Endometrial microvascular endothelial cells (primary cell): ENCODE results near the gene MB. TPM values are rescaled to one million over a fixed set of nuclear protein-coding genes. Genes with fewer than 3 reads are reported as not detected.

Experiments used
- in situ Hi-C: cut with HindIII; loops from 2 replicates; pipeline ENCODE4 v1.10.0; 2017; ENCODE audit warnings: low sequenced_read_pairs, low pct_unique_long_range_greater_than_20kb; ENCODE audit errors: inconsistent ontology term
- total RNA-seq: library from RNA; depleted of rRNA; stranded (reverse); fragments of >200 nt; gene quantifications from one replicate; pipeline ENCODE4 v1.2.3, GENCODE V29; 2015; ENCODE audit errors: inconsistent ontology term

MB gene
- total RNA-seq, 1 donor from 2014 or later = not detected

DNA sequence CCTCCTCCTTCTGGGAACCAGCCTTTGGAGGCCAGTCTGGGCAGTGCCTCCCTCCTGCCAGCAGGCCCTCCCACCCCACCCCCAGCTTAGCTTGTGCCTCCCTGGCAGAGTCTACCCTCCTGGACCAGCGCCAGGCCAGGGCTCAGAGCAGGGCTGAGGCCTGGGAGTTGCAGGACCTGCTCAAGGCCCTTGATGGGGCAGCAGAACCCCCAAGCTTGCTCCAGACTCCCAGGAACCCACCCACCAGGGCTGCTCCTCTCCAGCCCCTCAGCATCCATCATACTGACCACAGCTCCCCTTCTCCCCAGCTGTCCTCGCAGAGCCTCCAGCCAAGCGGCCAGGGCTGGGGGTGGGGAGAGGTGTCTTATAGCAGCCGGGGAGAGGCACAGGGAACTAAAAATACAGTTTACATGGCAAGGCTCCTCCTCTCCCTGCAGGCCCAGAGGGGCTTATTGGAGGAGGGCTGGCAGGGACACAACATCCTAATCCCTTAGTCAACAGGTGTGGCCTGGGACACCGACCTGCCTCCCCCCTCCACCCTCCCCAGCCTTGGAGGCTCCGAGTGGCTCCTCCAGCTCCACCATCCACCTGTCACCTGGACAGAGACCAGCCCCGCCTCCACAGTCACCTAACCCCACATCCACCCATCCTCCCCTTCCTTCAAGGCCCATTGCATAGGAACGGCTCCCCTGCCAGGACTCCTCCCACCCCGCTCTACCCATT, 5.2 kb upstream of the MB start:
- in situ Hi-C loops = no loop called here

DNA sequence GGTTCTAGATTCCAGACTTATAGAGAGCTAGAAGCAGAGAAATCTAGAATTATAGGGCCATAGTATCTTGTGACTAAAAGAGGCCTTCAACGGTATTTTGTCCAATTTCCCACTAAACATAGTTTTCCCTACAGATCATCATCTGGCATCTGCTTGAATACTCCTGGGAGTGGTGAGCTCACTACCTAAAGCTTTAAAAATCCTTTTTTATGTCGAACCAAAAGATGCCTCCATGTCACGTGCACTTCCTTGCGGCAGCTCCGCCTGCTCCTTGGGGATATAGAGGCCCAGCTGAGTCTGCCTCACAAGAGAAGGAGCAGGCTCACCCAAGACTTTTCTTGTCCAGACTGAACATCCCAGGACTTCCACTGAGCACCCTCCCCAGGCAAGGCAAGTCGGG, 4.3 kb upstream of the MB start:
- in situ Hi-C loops = no loop called here

DNA sequence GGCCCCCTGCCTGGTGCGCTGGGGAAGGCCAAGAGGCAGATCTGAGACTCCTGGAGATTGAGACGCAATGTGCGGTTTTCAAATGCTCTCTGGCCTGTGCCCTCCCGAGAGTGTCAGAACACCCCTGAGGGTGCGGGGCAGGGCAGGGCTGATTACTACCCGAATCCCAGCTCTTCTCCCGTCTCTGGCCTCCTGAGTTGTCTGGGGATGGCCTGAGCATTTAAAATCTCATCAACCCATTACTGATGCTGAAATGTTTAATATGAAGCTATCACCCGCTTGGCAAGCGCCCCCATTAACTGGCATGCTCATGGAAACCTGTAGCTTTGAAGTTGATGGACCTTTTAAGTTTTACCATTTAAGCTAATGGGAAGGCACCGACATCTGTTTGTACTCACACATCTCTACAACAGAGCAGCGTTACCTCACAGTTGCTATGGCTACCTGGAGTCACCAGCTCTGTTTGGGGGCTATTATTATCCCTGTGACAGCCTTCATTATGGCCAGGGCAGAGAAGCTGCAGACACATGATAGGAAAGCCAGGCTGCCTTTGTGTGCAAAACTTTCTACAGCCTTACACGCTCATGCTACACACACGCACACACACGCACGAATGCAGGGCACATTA, 3.6 kb upstream of the MB start:
- in situ Hi-C loops = no loop called here

DNA sequence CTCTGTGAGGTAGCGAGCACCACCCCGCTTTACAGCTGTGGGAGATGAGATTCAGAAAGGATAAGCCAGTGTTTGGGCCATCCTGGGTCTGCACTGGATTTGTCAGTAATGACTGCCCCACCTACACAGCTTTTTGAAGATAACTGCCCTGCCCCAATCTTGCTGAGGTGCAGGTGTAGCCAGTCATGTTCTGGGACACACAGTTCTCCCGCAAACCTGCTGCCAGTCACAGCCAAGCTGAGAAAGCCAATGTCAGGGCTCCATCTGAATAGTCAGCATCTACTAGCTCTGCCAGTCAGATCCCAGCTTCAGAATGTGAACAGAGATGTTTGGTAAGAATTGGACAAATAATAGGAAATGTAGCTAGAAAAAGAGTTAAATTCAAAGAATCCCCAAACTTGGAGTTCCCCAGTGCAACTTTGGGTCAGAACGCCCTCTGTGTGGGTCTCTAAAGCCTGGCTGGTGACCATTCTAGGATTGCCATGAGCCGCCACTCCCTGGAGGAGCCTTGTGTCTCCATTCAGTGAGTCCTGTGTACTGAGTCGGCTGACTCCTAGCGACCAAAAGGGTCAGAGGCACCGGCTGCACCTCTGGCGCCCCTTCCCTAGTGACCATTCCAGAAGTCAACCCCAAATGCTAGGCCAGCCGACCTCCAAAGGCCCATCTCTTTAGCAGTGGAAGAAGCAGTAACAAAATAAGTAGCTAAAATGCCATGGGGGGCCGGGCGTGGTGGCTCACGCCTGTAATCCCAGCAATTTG, 2.4 kb upstream of the MB start:
- in situ Hi-C loops = no loop called here

DNA sequence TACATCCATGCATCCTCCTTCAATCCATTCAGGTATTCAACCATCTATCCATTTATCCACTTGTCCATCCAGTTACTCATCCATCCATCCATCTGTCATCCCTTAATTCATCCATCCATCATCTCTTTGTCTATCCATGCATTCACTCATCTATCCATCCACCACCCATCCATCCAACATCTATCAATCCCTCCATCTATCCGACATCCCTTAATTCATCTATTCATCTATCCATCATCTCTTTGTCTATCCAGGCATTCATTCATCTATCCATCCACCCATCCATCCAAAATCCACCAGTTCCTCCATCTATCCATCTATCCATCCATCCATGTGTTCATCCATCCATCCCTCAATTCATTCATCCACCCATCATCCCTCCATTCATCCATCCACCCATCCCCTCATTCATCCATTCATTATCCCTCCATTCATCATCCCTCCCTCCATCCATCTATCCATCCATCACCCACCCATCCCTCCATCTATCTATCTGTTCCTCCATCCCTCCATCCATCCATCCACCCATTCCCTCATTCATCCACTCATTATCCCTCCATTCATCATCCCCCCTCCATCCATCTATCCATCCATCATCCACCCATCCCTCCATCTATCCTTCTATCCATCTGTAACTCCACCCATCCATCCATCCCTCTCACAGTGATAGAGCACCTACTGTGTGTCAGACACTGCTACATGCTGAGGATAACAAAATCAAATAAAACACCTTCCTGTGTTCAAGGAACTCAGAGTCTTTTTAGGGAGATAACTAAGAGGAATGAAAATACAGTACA, 1.5 kb upstream of the MB start:
- in situ Hi-C loops = no loop called here

DNA sequence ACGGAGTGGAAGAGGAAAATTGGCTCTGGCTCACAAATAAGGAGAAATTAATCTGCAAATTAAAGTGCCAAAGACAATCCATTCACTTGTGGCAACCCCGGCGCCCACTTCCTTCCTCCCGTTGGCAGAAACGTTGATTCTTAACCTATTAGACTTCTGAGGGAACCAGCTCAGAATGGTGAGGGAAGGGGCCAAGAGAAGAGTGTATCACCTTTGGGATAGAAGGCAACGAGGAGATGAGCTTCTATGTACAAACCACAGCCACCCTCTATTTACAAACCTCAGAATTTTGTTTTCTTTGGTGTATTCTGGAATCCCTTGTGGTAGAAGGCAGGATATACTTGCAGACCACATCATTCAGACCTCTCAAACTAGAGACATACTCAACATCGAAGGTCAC, 1.1 kb downstream of the MB start:
- in situ Hi-C loops = no loop called here

DNA sequence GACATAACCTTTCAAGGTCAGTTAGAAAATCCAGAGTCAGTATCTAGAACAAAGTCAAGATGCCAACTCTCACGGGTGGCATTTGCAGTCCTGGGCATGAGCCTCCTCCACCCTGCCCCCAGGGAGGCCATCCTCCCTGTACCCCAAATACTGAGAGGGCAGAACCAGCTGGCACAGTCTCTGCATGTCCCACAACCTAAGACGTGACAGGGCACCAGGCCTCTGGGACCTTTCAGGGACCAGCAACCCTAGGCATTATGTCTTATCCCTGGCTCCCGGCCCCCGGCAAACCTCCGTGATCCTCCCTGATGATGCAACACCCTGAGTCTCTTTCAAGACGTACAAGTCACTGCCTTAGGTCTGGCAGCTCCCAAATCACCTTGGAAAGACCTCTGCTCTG, 2.0 kb downstream of the MB start:
- in situ Hi-C loops = no loop called here

DNA sequence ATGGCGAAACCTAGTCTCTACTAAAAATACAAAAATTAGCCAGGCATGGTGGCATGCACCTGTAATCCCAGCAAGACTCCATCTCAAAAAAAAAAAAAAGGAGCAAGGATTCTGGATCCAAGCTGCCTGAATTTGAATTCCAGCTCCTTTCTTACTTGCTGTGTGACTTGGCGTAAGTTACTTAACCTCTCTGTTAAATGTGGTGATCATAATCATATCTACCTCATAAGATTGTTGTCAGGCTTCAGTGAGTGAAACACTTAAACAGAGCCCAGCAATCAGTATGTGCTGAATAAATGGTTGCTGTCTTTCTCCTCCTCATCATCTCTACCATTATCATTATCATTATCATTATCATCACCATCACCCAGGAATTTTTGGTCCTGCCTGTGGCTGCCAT, 2.7 kb downstream of the MB start:
- in situ Hi-C loops = no loop called here

DNA sequence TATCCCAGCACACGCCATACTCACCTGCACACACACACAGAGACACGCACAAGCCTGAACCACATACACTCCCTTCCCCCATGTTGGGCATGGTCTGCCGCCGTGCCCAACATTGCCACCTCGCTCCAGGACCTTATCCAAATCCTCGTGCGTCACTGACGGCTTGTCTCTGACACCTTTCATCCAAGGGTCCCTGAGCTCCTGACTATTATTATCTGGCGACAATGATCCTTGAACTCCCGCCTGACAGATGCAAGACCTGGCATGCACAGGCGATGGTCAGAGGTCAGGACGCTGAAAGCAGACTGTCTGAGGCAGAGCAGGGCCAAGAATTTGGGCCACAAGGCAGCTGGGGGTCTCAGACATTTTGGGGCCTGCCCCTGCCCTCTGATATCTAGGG, 4.2 kb downstream of the MB start:
- in situ Hi-C loops = no loop called here

DNA sequence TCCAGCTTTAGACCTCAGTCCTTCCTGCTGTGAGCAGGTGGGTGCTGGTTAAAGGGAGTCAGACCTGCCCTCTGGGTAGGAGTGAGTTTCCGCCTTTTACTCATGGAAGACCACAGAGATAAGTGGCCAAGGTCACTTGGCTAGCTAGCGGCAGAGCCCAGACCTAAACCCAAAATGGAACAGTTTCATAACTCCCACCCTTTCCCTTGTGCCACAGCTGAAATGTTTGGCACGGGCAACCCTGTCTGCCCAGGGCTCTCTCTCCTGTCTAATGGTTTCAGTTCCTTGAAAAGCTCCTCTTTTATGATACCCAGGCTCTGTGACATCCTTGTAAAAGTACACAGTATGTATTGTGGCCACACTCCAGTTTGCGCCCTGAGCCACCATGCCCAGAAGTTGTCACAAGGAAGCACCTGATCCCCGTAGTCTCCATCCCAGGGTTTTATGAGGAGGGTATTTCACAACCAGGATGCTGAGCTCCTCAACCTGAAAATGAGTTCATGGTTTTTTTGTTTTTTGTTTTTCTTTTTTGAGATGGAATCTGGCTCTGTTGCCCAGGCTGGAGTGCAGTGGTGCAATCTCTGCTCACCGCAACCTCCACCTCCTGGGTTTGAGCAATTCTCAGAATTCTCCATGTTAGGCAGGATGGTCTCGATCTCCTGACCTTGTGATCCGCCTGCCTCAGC, 5.1 kb downstream of the MB start:
- in situ Hi-C loops = no loop called here

DNA sequence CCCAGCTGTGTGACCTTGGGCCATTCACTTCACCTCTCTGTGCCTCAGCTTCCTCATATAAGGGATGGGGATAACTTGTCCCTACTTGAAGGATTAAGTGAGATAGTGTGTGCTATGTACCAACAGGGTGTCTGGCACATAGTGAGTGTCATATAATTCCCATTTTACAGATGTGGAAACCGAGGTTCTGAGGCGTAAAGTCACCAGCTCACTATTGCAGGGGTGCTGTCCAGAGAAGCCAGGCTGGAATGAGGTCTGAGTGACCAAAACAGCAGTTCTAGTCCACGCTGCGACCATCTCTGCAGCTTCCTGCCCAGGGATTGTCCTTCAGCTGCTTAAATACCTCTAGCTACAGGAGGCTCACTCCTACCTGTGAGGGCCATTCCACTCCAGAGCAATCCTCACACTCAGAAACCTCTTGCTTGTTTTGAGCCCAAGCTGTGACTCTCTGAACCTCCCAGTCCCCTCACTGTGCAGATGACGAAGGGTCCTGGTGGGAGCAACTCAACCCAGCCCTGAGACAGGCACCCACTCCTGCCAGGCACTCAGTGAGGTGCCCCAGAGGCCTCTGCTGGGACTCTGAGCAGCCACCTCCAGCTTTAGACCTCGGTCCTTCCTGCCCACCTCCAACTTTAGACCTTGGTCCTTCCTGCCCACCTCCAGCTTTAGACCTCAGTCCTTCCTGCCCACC, 5.8 kb downstream of the MB start:
- in situ Hi-C loops = no loop called here

DNA sequence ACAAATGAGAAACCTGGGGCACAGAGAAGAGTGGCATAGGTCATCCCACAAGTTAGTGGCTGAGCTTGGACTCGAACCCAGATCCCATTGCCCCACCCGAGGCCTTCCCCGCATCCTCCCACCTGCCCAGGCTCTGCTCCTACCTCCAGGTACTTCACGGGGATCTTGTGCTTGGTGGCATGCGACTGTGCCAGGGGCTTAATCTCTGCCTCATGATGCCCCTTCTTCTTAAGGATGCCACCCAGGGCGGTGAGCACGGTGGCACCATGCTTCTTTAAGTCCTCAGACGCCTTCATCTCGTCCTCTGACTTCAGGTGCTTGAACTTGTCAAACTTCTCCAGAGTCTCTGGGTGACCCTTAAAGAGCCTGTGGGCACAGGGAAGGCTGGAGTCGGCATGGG, 6.4 kb downstream of the MB start:
- in situ Hi-C loops = no loop called here

DNA sequence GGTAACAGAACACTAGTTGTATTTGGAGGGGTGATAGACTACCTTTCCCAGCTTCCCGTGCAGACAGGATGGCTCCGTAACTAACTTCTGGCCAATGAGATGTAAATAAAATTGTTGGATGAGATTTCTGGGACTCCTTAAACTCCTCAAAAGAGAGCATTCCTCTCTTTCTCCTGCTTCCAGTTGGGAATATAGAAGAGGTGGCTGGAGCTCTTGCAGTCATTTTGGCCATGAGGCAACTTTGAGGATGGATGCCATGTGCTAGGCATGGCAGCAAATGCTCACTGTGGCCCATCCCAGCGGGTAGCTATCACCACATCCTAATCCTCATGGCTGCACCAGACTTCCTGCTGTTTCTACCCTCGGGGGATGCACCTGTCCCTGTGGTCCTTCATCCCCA, 7.4 kb downstream of the MB start:
- in situ Hi-C loops = no loop called here

DNA sequence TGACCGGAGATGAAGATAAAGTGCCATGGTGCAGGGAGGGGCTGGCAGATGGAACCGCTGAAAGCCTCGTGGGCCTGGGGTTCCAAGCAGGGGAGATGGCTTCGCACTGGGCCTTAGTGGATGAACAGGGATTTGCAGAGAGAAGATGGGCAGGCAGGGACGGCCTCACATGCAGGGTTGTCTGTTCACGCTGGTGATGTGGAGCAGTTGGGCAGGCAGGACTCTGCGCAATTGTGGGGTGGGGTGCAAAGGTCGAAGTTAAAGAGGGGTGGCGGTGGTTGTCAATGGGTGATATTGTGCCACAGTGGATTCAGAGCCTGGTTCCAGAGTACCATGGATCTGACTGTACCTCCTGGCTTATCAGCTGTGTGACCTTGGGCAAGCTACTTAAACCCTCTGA, 7.9 kb downstream of the MB start:
- in situ Hi-C loops = no loop called here

DNA sequence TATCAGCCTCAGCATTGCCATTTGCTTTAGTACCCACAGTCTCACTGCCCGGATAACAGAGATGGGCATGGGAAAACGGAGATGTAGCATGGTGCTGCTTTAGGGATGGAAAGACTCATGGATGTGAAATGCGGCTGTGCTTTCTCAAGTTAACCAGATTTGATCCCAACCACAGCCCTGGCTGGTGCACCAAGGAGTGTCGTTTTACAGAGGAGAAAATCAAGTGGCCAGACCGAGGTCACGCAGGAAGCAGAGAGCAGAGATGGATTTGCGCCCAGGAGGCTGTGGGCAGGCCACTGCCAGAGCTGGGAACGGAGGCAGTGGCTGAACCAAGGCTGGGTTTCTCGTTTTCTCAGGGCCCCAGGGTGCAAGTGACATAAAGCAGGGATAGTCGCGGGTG, 9.0 kb downstream of the MB start:
- in situ Hi-C loops = no loop called here

DNA sequence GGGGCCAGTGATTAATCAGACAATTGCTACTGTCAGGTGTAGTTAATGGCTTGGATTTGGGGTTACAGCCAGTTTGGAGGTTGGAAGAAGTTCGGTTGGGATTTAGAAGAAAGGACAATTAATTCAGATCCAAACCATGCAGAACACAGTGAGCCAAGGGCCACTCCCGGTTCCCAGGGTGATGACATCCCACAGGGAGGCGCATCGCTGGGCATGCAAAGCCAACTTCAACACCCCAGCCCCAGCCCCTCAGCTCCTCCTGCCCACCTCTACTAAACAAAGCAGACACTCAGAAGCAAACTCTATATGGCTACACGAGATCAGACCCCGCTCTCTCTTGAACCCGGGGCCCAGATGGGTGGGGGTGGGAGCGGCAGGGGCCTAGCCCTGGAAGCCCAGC, 10.2 kb downstream of the MB start:
- in situ Hi-C loops = no loop called here

DNA sequence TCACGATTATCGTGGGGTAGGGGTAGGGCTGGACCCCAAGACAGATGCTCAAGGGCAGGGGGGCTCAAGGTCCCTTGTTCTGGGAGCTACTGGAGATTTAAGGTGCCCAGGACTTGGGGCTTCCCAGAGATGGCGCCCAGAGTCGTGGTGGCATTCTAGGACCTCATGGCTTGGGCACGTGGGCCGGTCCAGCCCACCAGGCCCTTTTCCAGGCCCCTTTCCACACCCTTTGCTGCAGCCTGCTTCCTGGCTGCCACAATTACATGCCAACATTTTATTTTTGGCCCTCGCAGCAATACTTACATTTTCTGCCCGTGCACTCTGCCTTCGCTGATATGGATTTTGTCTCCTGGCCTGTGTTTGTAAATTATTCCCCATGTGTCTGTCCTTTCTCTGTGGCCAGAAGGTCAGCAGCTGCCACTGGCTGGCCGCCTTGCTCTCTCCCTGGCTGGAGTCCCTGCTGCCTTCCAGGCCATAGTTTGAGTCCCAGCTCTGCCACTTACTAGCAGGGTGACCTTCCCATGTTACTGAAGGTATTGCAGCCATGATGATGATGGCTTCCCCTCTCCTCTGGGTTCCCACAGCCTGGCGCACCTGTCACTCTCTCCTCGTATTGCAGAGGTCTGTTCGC, 11.2 kb downstream of the MB start:
- in situ Hi-C loops = no loop called here

DNA sequence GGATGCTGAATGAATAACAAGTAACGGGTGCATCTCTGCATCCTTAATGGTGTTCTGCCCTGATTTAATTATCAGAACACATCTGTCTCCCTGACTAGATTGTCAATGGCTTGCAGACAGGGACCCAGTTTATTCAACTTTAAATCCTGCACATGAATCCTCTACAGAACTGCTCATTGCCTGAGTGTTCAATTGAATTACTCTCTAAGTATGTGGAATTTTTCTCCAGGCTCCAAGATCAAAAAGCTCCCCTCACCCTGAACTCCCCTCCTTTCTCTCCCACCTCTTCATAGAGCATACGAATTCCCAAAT, 11.8 kb downstream of the MB start:
- in situ Hi-C loops = no loop called here
